GM12801 (cell line): ENCODE results near the gene NR0B2.

ENCODE experiments used
- TF ChIP-seq, protein P1 (sequence below): IDR thresholded peaks from one replicate; pipeline ENCODE4 v1.5.1; 2011; ENCODE audit warnings: control low read depth; ENCODE audit not compliant: insufficient read length; ENCODE audit errors: extremely low read depth

NR0B2 gene, protein sequence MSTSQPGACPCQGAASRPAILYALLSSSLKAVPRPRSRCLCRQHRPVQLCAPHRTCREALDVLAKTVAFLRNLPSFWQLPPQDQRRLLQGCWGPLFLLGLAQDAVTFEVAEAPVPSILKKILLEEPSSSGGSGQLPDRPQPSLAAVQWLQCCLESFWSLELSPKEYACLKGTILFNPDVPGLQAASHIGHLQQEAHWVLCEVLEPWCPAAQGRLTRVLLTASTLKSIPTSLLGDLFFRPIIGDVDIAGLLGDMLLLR

DNA sequence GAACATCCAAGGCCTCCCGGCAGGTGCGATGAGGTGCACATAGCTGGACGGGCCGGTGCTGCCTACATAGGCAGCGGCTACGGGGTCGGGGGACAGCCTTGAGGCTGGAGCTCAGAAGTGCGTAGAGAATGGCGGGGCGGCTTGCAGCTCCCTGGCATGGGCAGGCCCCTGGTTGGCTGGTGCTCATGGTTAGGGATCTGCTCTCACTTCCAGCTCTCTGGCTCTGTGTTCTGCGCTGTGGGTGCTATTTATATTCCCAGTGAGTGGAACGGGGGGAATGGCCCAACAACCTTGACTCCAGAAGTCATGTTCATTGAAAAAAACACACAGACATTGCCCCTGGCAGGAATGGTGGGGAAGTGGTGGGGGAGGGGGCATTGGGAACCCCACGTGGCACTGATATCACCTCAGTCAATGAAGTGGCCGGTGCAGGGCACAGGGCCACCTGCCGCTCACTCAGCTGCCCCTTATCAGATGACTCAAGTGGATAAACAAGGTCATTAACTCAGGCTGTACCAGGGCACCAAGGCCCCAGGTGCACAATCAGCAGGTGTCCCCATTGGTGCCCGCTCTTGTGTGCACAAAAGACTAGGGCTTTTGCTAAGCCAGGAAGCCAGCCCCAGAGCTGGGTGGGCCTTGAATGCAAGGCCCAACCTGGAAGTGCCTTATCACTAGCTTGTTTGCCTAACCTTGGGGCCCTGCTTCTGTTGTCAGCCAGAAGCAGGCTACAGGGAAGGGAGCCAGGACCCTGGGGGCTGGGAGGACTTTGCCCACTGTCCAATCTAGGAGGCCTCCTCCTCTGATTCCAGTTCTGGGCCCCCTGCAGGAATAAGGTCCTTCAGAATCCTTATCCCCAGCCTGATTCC lies at the start of gene NR0B2:
Gene NR0B2 (minus strand): TSS at position 222 of the 866 bp plus-strand sequence. CDS start 35 bp downstream, at position 187.
- TF ChIP-seq, protein P1, sequence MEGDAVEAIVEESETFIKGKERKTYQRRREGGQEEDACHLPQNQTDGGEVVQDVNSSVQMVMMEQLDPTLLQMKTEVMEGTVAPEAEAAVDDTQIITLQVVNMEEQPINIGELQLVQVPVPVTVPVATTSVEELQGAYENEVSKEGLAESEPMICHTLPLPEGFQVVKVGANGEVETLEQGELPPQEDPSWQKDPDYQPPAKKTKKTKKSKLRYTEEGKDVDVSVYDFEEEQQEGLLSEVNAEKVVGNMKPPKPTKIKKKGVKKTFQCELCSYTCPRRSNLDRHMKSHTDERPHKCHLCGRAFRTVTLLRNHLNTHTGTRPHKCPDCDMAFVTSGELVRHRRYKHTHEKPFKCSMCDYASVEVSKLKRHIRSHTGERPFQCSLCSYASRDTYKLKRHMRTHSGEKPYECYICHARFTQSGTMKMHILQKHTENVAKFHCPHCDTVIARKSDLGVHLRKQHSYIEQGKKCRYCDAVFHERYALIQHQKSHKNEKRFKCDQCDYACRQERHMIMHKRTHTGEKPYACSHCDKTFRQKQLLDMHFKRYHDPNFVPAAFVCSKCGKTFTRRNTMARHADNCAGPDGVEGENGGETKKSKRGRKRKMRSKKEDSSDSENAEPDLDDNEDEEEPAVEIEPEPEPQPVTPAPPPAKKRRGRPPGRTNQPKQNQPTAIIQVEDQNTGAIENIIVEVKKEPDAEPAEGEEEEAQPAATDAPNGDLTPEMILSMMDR, result no peak

DNA sequence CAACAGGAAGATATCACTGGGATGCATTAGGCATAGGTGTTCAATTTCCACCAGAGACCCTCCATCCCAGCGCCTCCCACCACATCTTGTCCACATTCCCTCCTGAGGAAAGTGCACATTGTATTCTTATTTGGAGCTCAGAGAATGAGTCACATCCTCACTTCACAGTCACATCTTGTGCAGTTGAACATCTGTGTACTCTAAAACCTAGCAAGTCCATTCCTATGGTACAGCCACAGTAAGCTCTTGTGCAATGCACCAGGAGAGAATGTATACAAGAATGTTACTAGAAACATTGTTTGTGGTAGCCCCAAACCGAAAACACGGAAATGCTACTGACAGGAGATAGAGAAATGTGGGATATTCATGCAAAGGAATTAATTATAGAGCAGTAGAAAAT lies 48.1 kb upstream of the NR0B2 start:
- TF ChIP-seq, protein P1, result no peak

DNA sequence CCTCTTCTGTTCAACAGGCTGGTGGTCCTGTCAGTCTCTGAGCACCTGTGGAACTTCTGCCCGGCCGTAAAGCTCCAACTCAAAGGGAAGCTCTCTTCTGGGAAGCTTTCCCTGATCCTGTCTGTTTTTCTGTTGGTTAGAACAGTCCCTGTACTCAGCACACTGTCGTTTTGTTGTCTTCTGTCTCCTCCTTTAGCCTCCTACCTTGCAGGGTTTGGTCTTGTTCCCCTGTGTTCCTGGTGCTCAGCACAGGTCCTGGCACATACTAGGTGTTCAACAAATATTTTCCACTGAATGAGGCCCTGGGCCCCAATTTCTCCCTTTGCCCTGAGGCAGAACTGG lies 46.8 kb upstream of the NR0B2 start:
- TF ChIP-seq, protein P1, result no peak

DNA sequence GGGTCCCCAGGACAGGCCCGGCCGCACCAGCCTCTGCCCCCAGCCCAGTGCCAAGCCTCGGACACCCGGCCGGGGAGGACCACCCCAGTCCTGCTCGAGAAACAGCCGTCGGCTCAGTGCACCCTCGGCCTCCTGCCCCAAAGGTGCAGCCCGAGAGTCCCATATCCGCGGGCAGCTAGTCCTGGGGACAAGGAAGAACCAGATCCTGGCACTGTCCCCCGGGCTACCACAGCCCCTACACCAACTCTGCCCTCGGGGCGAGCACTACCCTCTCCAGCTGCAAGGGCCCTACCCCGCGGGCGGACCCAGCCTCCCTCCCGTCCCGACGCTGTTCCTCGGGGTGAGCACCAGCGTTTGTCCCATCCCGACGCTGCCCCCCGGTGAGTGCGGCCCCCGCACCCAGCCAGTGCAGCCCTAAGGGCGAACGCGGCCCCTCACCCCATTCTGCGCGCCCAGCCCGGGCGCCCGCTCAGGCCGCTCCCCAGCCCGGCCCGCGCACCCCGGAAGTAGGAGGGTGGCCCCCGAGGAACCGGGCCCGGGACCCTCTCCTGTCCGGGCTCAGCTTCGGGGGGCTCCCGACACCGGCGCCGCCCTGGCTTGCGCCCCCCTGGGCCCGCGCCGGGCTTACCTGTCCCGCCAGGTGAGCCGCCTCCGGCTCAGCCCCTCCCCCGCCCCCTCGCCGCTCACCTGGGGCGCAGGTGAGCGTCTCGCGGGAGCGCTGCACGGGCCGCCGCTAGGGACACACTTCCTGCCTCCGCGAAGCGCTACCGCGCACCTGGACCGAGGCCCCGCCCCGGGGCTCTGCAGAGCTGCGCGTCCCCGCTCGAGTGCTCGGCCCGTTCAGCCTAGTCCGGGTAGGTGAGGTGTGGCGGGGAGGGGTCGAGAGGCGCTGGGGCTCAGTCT lies 46.2 kb upstream of the NR0B2 start, which contains the start of gene KDF1:
Gene KDF1 (minus strand): TSS at position 747 of the 903 bp plus-strand sequence. CDS start 8,088 bp downstream, outside the sequence.
- TF ChIP-seq, protein P1, result no peak

DNA sequence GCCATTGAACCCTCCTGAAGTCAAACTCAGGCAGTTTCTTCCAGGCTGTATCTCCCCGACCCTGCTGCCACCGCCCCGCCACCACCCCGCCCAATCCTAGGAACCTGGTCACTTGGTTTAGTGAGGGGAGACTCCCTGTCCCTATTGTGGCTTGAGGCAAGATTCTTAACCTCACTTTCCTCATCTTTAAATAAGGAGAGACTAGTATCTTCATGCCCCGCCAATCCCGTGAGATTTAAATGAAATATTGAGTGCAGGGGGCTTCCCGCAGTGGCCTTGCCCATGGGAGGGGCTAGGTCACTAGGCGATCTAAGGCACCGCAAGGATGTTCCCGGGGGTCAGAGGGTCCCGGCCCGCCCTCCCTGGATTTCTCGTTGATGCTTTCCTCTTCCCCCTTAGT lies 45.5 kb upstream of the NR0B2 start:
- TF ChIP-seq, protein P1, result no peak

DNA sequence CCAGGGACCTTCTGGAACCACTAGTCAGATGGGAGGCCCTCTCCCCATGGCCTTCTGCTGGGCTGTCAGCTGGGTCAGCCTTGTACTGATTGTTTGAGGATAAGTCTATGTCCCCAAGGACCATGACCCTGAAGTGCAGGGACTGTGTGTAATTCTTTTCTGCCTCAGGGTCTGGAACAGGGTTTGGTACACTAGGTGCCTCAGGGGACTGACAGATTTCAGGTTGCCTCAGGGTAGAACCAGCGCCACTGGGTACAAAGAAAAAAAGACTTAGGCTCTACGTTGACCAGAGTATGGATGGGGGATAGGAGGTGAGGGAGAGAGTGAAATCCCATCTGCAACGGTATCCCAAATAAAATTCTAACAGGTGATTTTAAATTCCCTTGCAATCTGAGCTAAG lies 43.5 kb upstream of the NR0B2 start:
- TF ChIP-seq, protein P1, result no peak

DNA sequence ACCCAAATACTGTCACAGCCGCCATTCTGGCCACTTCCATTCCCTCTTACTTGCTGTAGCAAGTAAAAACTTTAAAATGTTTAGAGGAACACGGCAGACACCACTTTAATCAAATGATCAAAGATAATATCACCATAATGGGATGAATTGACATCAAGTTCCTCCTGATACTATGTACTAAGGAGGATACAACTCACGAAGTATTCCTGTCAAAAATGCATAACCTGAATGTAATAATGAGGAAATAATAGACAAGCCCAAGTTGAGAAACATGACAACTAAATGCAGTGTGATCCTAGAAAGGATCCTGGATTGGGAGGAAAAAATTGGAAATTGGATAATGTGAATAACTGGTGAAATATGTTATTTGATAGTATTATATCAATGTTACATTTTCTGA lies 42.5 kb upstream of the NR0B2 start:
- TF ChIP-seq, protein P1, result no peak
